ENCODE data around the gene FOXL1.

Gene FOXL1

GRCh38 chr16:86578061-86578599, at the start of gene FOXL1:
Gene FOXL1, plus strand, starts transcription at chr16:86578549. Its CDS starts 175 bp downstream, at chr16:86578724.
- no peak for DNase-seq

DNA sequence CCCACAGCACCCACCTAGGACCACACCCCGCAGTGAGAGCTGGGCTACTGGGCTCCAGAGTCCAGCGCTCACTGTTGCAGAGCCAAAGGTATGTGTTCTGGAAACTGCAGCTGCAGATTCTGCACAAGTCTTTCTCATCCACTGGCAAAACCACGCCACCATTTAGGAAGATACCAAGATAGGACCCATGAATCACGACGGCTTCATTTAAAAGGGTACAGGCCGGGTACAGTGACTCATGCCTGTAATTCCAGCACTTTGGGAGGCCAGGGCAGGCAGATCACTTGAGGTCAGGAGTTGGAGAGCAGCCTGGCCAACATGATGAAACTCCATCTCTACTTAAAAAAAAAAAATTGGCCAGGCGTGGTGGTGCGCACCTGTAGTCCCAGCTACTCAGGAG, 49.2 kb upstream of the FOXL1 start:
- no peak for DNase-seq

DNA sequence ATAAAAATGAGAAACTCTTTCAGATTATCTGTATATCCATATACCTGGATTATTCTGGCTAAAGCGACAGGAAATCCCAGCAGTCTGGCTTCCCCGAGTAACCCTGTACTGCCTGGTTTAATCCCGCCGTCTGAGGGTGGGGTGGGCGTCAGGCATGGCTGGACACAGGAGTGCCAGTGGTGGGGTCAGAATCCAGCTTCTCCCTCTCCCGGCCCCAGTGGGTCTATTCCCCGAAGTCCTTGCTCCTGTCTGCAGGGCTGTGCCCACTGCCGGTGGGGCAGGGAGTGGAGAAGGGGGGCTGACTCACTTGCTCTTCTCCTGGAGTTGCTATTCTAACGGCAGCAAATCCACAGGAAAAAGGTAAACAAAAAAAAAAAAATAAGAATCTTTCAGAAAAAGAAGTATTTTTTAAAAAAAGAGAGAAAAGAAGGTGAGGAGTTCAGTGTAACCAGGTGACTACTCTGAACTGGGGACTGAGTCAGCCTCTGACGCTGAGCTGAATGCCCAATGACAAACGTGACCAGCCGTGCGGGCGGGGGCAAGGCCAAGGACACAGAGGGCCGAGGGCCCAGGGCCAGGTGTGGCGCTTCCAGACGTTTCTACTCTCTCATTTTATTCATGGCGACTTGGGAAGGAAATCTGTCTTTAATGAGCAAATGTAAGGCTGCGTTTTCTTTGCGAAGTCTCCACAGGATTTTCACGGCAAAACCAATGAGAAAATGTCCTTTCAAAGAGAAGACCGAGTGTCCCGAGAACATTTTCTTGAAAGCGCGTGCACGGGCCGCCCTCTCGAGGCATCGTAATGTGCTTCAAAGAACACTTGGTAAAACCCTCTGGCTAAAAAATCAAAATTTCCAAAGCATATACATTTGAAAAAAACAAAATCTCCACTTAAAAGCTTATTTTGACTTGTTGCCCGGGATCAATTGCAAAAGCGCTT, 47.8 kb upstream of the FOXL1 start:
- no peak for DNase-seq

DNA sequence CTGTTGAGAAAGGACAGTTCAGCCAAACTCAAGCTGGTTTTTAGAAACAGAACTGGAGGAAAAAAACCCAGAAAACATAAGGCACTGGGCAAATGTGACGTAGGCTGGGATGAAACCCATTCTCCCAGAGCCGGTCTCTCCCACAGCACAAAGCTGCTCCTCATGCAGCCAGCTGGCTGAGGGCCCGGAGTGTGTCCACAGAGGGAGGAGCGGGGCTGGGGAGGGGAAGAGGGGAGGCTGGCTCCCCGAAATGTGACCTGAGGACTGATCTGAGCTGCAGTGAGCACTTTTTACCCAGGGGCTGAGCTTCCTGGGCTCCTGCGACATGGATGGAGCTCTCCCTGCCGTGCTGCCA, 47.2 kb upstream of the FOXL1 start:
- DNase-seq: no peak

GRCh38 chr16:86531641-86532525, 46.5 kb upstream of the FOXL1 start:
- DNase-seq: no peak

DNA sequence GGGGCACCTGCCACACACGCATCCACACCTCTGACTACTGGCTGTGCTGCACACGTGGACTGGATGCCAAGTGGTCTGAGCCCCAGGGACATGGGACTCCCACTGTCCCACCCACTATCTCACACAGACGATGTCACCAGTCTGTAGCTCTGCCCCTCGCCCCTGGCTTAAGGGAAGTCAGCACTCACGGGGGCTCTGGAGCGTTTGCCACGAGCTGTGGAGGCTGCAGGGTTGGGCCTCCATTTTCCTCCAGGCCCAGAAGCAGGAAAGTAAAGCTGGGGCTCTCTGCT, 45.9 kb upstream of the FOXL1 start:
- no peak for DNase-seq

GRCh38 chr16:86533076-86533475, 45.3 kb upstream of the FOXL1 start:
- no peak for DNase-seq

- no peak for DNase-seq
Observed at GRCh38 chr16:86533767-86534351, 44.5 kb upstream of the FOXL1 start.

GRCh38 chr16:86534779-86535615, 43.4 kb upstream of the FOXL1 start:
- DNase-seq: no peak

GRCh38 chr16:86536621-86537020, 41.7 kb upstream of the FOXL1 start:
- no peak for DNase-seq

DNA sequence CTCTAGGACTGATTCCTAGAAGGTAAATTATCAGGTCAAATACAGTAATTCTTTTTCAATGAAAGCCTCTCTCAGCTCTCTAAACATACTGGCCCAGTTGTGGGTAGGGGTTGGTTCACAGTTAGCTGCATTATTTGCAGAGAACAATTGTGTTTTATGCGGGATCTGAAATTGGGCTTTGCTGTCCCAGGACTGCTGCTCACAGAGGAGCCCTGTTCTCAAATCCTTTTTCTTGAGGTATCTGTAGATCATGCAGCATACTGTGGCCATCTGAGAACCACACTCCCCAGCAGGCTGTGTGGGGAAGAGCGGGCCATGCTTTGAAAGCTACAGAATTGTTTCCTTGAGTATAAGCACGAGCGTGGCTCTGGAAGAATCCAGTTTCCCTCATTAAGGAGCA, 40.9 kb upstream of the FOXL1 start:
- no peak for DNase-seq

DNA sequence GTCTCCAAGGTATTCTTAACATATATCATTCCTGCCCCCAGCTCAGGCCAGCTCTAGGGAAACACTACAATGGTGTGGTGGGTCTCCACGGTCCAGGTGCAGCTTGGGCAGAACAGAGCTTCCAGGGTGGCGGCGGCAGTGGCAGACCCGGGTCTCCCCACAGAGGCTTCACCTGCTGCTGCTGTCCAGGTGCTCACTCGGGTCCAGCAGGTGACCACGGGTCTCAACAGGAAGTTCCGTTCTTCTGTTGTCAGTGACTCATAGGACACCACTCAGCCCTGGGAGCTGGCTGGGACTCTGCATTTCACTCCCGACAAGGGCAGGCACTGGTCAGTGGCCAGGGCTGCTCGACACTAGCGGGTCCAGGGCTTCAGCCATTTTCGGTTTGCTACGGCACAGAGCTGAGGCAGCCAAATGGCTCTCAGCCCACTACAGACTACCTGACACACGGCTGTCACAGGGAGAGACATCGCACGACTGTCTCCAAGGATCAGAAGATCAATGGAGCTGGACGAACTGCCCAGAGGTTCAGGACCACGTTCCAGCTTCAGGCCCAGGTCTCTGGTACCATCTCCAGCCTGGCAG, 40.1 kb upstream of the FOXL1 start:
- DNase-seq: no peak

- no peak for DNase-seq
Observed at GRCh38 chr16:86540894-86541293, 37.5 kb upstream of the FOXL1 start.

- no peak for DNase-seq
Observed at GRCh38 chr16:86541560-86541959, 36.8 kb upstream of the FOXL1 start.

DNA sequence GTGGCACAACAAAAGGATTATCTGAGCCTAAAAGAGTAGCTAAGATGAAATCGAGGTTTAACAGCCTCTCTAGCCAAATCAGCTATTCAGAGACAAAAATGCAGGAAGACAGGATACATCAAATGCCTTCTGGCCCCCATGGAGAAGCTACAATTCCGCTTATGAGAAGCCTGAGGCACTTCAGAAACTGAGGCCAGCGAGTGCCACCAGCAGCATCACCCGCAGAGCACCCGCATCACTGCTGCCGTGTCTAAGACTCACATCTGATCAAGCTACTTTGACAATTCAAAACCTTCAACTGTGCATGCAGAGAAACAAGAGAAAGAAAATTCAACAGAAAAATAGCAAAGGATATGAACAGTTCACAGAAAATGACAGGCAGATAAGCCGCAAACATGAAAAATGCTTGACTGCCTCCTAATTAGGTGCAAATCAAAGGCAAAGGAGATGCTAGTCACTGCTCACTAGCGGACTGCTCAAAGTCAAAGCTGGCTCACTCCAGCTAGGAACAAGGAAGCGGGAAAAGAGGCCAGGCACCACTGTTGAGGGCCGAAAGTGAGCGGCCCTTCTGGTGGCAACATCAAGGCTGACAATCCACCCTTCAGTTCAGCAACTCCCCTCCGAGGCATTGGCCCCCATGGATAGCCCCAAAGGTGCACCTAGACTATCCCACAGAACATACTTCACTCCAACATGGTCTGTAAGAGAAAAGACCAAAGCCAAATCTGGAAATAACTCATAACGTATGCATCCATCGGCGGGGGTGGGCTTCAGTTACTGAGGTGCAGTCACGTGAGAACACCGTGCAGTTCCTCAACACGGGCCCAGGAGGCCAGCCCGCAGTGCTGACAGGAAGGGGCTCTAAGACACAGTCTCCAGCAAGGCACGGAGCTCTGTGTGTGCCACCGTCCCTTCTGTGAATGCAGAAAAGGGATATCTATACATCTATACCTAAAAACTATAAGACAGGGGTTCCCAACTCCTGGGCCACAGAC, 35.3 kb upstream of the FOXL1 start:
- DNase-seq: no peak

DNA sequence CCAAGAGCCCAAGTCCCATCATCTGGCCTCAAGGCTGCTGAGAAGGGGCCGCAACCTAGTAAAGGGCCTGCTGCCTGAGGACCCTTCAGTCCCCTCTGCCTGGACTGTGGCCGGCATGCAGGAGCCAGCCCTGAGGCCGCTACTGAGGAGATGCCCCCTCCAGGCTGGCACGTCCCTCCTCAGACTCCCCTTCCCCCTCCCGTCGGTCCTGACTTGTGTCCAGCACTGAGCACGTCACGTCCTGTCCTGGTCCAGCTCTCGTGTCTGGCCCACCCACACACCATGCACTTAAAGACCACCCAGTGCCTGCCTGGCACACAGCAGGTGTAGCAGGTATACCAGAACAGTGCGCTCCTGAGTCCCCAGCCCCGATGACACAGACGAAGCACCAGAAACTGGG, 32.9 kb upstream of the FOXL1 start:
- DNase-seq: no peak

DNA sequence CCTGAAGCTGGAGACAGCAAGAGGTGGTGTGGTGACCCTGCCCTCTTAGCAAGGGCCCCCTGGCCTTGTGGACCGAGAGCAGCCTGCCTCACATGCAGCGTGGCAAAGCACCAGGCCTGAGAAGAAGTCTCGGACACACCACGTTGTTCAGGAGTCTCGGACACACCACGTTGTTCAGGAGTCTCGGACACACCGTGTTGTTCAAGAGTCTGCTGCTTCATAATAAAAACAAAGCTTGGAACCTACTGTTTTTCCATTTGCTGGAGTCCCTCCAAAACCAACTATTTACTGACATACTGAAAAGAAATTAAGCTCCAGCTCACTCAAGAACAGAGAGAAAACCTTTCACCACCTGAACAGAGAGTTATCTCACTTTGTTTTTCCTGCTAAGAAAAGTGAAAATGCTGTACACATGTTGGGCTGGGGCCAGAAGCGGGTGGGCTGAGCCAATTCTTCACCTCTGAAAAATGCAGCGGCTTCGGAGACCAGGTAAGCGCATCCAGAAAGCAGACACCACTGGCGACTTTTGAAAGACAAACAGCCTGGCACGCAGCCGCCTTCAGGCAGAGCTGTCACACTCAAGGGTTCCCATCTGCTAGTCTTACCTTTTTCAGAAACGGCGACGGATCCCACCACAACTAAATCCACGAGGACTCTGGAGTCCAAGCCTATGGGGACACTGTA, 32.3 kb upstream of the FOXL1 start:
- no peak for DNase-seq

DNA sequence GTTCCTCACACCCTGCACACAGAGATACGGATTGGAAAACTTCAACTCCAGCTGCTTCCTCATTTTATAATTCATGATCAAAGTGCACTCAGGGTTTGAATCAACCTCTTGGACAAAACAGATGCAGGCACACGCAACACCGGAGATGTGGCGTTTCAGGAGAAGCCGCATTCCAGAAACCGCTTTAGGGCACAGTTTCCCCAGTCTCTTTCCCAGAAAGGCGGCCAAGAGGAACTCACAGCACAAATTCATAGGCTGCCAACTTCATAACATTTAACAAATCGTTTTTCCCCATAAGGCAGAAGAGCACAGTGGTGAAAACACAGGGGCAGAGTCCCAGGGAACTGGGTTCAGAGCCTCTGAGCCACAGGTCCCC, 31.7 kb upstream of the FOXL1 start:
- no peak for DNase-seq

DNA sequence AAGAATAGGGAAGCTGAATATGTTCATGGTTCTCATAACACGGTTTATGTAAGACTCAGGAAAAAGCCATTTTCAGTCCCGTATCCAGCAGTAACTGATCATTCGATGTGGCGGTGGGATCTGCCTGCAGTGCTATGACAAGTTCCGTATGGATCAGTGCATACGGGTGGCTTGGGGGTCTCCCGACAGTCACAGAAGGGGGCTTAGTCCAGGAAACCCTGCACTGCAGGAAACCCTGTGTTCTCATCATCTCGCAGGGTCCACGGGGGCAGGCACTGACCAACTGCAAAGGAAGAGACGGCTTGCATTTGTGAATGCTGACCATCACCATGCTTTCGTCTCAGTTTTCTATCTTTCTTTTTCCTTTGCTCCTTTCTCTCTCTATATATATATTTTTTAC, 31.1 kb upstream of the FOXL1 start:
- no peak for DNase-seq
